Upper lobe of left lung (tissue), 6 donors: Measurements from ENCODE around the gene AMHR2. TPM values are rescaled to one million over a fixed set of nuclear protein-coding genes. Genes with fewer than 3 reads are reported as not detected.
"Not testable (repeated sequence)": the region's sequence is repeated elsewhere in the genome, so short reads cannot be mapped to it uniquely, and the experiment has no call there.

ENCODE experiments used
- ATAC-seq, 2 donors: fragments of 200-7000 bp; cut with Tn5 transposase; one replicate each; pipeline ENCODE4 v1.9.1; 2022; ENCODE audit warnings: mild to moderate bottlenecking in 2 of 2, moderate library complexity in 2 of 2; ENCODE audit not compliant: low FRiP score in 2 of 2
- DNase-seq, 2 donors: peaks; one replicate each; pipeline ENCODE4 v3.0.0-alpha.2; 2019 to 2020
- H3K27ac ChIP-seq, 4 donors: fragments of 200-600 bp; sonication (generic); one replicate each; pipeline ENCODE4 v1.5.1; 2016 to 2019
- H3K27me3 ChIP-seq, 4 donors: fragments of 200-600 bp; sonication (generic); one replicate each; pipeline ENCODE4 v1.5.1; 2017 to 2019
- H3K36me3 ChIP-seq, 4 donors: fragments of 200-600 bp; sonication (generic); one replicate each; pipeline ENCODE4 v1.5.1; 2016 to 2019
- H3K4me1 ChIP-seq, 4 donors: fragments of 200-600 bp; sonication (generic); one replicate each; pipeline ENCODE4 v1.5.1; 2018 to 2019
- H3K4me3 ChIP-seq, 4 donors: fragments of 200-600 bp; sonication (generic); one replicate each; pipeline ENCODE4 v1.5.1; 2017 to 2019; ENCODE audit warnings: mild to moderate bottlenecking in 2 of 4, moderate library complexity in 1 of 4
- H3K9me3 ChIP-seq, 4 donors: fragments of 200-600 bp; sonication (generic); one replicate each; pipeline ENCODE4 v1.5.1; 2018 to 2019
- EP300 ChIP-seq, 4 donors: sonication (generic); formaldehyde crosslinking; IDR thresholded peaks; one replicate each; pipeline ENCODE4 v1.5.1; 2017; ENCODE audit warnings: antibody characterized with exemption in 4 of 4, control low read depth in 2 of 4
- POLR2A ChIP-seq, 4 donors: fragments of 450-650 bp; IDR thresholded peaks; one replicate each; pipeline ENCODE4 v1.5.1; 2016 to 2017; ENCODE audit warnings: antibody characterized with exemption in 4 of 4, mild to moderate bottlenecking in 2 of 4
- POLR2AphosphoS5 ChIP-seq, 2 donors: sonication (generic); formaldehyde crosslinking; IDR thresholded peaks; one replicate each; pipeline ENCODE4 v1.5.1; 2017; ENCODE audit warnings: antibody characterized with exemption in 2 of 2
- WGBS, 2 donors: methylation state at CpG; one replicate each; pipeline ENCODE4 v1.1.5; 2017 to 2018; 5-methylcytosine and 5-hydroxymethylcytosine counted together
- total RNA-seq, 6 donors: library from RNA; depleted of rRNA in 4 of 6; stranded (reverse); fragments of >200 nt in 4 of 6; gene quantifications; one replicate each; pipeline versions ENCODE4 v1.1.0 to v1.2.1, GENCODE V29; 2016 to 2021
- TF ChIP-seq, protein P1 (sequence below), 6 experiments: fragments of 450-650 bp in 4 of 6; fragments of 200-600 bp in 2 of 6; sonication (generic) in 2 of 6; IDR thresholded peaks; one replicate each; pipeline ENCODE4 v1.5.1; 2016 to 2019; ENCODE audit warnings: antibody characterized with exemption in 6 of 6
- donor health status: DM: no; HTN: no; CAD: no; lungs with moderate emphysema.
- donor health status: DM: no; HTN: yes; CAD: no; lungs with severe emphysema.

Gene AMHR2
- total RNA-seq, 6 donors from 2014 or later, result 0.24 to 1.0 (median 0.41) TPM; not detected in 2

DNA sequence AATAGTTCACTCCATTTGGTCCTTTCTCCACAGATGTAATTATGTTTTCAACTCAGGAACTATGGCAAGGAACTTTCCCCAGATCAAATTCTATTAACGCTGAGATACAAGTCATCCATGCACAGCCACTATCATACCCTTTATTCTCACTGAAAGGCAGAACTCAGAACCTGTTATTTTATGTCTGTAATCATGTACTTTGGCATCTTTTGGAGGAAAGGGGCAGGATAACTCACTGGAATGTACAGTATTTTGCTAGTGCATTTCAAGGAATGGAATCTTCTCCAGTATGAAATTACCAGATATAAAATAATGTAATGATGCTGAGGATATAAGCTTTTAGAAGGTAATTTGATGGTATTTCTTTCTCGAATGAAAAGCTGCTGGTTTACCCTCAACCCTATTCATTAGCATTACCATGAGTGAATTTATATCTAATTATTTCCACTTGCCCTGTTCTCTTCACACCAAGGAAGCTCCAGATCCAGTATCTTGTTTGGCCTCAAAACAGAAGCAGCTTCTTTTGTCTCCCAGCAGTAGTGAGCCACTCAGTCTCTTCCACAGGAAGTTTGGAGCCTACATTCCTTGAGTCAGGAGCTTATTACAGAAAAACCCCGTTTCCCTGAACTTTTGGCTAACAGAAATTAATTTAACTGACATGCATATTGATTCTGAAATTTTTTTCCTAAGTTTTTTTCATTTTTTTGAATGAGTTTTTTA, 10.0 kb upstream of the AMHR2 start:
- Histone ChIP-seq H3K4me3 (no peak overlapping the region), H3K4me1 (peaks cover 0 to 17% (median 10%) of the 10 kb centered on the region in 4 donors), H3K27me3 (no peaks in the 10 kb centered on the region), H3K27ac (peak overlapping the region in 2 of 4 donors; percentile 4 to 7), H3K36me3 (peaks cover 27 to 41% (median 39%) of the 10 kb centered on the region in 4 donors), H3K9me3 (no peaks in the 10 kb centered on the region)
- DNase-seq (no peak), ATAC-seq (no peak)
- no peak for TF ChIP-seq EP300 (IDR thresholded peaks at IDR 0.05)
- TF ChIP-seq, protein P1, sequence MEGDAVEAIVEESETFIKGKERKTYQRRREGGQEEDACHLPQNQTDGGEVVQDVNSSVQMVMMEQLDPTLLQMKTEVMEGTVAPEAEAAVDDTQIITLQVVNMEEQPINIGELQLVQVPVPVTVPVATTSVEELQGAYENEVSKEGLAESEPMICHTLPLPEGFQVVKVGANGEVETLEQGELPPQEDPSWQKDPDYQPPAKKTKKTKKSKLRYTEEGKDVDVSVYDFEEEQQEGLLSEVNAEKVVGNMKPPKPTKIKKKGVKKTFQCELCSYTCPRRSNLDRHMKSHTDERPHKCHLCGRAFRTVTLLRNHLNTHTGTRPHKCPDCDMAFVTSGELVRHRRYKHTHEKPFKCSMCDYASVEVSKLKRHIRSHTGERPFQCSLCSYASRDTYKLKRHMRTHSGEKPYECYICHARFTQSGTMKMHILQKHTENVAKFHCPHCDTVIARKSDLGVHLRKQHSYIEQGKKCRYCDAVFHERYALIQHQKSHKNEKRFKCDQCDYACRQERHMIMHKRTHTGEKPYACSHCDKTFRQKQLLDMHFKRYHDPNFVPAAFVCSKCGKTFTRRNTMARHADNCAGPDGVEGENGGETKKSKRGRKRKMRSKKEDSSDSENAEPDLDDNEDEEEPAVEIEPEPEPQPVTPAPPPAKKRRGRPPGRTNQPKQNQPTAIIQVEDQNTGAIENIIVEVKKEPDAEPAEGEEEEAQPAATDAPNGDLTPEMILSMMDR (IDR thresholded peaks at IDR 0.05), result no peak
- no peak for TF ChIP-seq POLR2A (IDR thresholded peaks at IDR 0.05)
- no peak for TF ChIP-seq POLR2AphosphoS5 (IDR thresholded peaks at IDR 0.05)
- 74 to 77% methylated on average over 3 of the region's 3 CpGs for WGBS, 2 donors

DNA sequence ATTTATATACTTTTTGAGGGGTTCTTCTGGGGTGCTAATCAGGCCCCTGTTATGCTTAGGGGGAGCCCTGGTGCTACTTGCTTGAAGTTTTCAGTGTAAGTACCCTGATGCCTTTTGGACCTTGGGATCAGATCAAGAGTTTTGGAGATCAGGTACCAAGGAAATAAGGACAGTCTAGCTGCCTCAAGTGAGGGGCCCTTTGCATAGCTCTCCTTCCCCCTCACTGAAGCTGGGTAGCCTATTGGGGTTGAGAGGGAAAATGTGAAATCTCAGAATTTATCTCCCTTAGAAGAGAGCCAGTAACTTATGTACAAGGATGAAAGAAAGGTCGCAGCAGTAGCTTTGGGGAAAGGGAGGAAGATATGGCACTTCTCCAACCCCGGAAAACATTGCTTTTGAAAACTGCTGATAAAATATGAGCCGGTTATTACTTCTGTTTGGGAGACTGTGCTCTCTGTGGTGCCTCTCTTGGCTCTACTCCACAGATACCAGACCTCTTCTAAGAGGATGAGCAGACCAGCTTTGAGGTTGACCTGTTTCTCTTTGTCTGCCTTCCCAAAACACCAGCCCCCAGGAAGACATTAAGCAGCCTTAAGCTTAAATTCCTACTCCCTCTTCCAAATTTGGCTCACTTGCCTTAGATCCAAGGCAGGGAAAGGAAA, 8.8 kb upstream of the AMHR2 start:
- H3K36me3 ChIP-seq, result peaks cover 17 to 29% (median 27%) of the 10 kb centered on the region in 4 donors
- no peak overlapping the region for H3K27ac ChIP-seq
- H3K9me3 ChIP-seq, result no peaks in the 10 kb centered on the region
- no peaks in the 10 kb centered on the region for H3K27me3 ChIP-seq
- H3K4me1 ChIP-seq, result peaks cover 0 to 17% (median 10%) of the 10 kb centered on the region in 4 donors
- TF ChIP-seq POLR2AphosphoS5 (IDR thresholded peaks at IDR 0.05) (no peak), POLR2A (IDR thresholded peaks at IDR 0.05) (no peak), EP300 (IDR thresholded peaks at IDR 0.05) (no peak)
- TF ChIP-seq, protein P1 (IDR thresholded peaks at IDR 0.05), result no peak
- ATAC-seq (no peak), DNase-seq (no peak)
- H3K4me3 ChIP-seq, result no peak overlapping the region
- 34 to 44% methylated on average over 3 of the region's 3 CpGs for WGBS, 2 donors

DNA sequence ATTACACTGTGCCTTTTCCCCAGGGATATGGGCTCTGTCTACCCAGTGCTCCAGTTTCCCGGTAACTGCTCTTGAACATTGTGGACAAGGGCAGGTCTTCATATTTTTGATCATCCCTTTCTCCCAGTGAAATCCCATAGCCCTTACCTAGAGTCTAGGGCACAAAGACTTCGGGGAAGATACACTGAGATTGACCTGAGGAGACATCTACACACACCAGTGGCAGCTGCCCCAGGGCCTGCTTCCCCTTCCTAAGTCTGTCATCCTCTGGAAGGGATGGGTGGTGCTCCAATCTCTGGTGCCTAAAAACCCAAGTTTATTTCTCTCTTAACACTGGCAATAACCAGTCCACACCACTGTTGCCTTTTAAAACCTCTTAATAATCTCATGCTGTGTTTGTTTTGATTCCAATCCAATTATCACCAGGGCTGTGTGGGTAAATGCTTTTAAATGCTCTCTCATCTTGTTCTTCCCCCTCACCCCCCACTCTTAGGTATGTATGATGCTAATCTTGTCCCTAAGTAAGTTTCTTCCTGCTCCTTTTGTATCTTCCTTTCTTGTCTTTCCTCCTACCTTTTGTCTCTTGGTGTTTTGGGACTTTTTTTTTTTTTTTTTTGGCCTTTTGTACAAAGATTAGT, 7.8 kb upstream of the AMHR2 start:
- H3K27me3 ChIP-seq, ATAC-seq, DNase-seq, H3K9me3 ChIP-seq, H3K4me3 ChIP-seq, H3K27ac ChIP-seq: not testable (repeated sequence)
- H3K4me1 ChIP-seq, result peaks cover under 1 to 17% (median 11%) of the 10 kb centered on the region in 4 donors
- peaks cover 9 to 19% (median 17%) of the 10 kb centered on the region in 4 donors for H3K36me3 ChIP-seq
- WGBS, 2 donors, result 78 to 91% methylated on average over 2 of the region's 2 CpGs

DNA sequence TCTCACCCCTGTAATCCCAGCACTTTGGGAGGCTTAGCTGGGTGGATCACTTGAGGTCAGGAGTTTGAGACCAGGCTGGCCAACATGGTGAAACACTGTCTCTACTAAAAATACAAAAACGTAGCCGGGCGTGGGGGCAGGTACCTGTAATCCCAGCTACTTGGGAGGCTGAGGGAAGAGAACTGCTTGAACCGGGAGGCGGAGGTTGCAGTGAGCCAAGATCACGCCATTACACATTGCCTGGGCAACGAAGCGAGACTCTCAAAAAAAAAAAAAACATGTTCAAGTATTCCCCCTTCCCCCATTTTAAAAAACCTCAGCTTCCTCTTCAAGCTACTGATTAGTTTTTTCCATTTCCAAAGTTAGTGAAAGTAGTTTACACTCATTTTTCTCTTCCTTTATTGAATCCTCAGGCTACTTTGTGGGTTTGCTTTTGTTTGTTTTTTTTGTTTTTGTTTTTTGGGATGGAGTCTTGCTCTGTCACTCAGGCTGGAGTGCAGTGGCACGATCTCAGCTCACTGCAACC, 6.3 kb upstream of the AMHR2 start:
- DNase-seq, H3K9me3 ChIP-seq, H3K36me3 ChIP-seq, ATAC-seq, H3K4me3 ChIP-seq, H3K27ac ChIP-seq, H3K27me3 ChIP-seq: not testable (repeated sequence)
- WGBS, 2 donors, result 66 to 72% methylated on average over 9 of the region's 9 CpGs
- peaks cover 6 to 17% (median 15%) of the 10 kb centered on the region in 4 donors for H3K4me1 ChIP-seq

DNA sequence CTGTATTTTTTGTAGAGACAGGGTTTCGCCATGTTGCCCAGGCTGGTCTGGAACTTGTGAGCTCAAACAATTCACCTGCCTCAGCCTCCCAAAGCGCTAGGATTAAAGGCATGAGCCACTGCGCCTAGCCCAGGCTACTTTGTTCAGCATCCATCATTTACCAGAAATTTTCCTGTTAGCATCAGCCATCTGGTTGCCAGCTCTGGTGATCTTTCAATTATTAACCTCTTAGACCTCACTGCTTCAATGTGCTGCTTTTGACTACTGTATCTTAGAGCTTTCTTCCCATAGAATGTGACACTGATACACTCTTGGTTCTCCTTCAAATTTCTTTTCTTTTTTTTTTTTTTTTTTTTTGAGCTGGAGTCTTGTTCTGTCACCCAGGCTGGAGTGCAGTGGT, 5.4 kb upstream of the AMHR2 start:
- WGBS, 2 donors, result 88 to 98% methylated on average over 3 of the region's 3 CpGs
- Histone ChIP-seq H3K9me3 (no peaks in the 10 kb centered on the region), H3K4me1 (peaks cover 6 to 15% (median 11%) of the 10 kb centered on the region in 4 donors), H3K4me3 (no peak overlapping the region), H3K36me3 (no peaks in the 10 kb centered on the region), H3K27me3 (no peaks in the 10 kb centered on the region), H3K27ac (no peak overlapping the region)
- DNase-seq, result no peak
- TF ChIP-seq, protein P1 (IDR thresholded peaks at IDR 0.05), result no peak
- no peak for TF ChIP-seq POLR2AphosphoS5 (IDR thresholded peaks at IDR 0.05)
- TF ChIP-seq EP300 (IDR thresholded peaks at IDR 0.05), result no peak
- TF ChIP-seq POLR2A (IDR thresholded peaks at IDR 0.05), result no peak
- ATAC-seq, result no peak
